GM12864 (cell line): Measurements from ENCODE around the gene NECTIN1.

Source experiments
- DNase-seq: peaks from one replicate; pipeline ENCODE4 v3.0.0-alpha.2; 2011; ENCODE audit warnings: low read depth
- H3K4me3 ChIP-seq: 2 replicates; pipeline ENCODE4 v1.5.1; 2011; ENCODE audit warnings: mild to moderate bottlenecking, low read depth, low read length, control low read depth
- TF ChIP-seq, protein P1 (sequence below): IDR thresholded peaks from 2 replicates; pipeline ENCODE4 v1.5.1; 2011; ENCODE audit warnings: low read depth, mild to moderate bottlenecking, moderate library complexity, low read length, control low read depth, inconsistent platforms; ENCODE audit errors: missing control alignments

The NECTIN1 gene

DNA sequence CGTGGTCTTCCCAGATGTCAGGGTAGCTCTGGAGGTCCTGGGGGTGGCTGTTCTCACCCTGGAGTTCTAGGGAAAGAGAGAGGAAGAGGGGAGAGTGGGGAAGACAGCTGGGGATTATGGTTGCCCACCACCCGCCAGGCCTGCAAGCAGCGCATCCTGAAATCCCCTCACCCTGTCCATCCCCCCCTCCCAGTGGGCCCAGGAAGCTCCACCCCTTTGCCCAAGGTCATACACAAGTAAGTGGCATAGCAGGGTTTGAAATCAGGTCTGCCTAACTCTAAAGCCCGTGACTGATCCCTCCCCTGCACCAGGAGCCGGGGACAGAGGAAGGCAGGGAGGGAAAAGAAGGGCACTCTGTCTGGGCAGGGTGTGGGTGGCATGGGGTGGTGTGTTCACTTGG is 105.3 kb downstream of the NECTIN1 start:
- TF ChIP-seq, protein P1, sequence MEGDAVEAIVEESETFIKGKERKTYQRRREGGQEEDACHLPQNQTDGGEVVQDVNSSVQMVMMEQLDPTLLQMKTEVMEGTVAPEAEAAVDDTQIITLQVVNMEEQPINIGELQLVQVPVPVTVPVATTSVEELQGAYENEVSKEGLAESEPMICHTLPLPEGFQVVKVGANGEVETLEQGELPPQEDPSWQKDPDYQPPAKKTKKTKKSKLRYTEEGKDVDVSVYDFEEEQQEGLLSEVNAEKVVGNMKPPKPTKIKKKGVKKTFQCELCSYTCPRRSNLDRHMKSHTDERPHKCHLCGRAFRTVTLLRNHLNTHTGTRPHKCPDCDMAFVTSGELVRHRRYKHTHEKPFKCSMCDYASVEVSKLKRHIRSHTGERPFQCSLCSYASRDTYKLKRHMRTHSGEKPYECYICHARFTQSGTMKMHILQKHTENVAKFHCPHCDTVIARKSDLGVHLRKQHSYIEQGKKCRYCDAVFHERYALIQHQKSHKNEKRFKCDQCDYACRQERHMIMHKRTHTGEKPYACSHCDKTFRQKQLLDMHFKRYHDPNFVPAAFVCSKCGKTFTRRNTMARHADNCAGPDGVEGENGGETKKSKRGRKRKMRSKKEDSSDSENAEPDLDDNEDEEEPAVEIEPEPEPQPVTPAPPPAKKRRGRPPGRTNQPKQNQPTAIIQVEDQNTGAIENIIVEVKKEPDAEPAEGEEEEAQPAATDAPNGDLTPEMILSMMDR = no peak
- no peak overlapping the region for H3K4me3 ChIP-seq
- no peak for DNase-seq

DNA sequence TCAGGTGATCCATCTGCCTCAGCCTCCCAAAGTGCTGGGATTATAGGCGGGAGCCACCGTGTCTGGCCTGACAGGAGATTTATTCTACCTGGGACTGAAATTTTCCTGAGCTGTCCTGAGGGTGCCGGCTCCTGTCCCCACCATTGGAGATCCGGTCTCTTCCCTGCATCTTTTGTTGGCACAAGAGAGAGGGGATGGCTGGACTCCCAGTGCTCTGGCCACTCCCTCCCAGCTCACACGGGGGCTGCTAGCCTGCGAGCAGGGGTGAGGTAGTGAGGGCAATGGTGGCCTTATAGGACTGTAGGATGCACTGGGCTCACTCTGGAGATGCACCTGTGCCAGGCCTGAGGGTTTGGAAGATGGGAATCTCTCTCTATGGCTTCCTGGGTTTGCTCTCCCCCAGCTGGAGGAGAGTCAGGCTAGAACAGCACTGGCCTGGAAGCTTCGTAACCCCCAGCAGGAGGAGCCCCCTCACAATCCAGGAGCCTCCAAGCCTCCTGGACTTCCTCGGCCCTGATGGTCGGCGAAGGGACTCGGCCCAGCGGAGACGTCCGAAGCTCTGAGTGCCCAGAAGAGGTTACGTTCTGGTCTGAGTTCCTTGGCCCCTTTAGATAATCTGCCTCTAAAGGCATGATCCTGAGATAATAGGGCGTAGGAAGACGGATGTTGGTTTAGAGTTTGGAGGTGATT is 106.4 kb downstream of the NECTIN1 start:
- TF ChIP-seq, protein P1 = no peak
- H3K4me3 ChIP-seq = no peak overlapping the region
- DNase-seq = no peak

DNA sequence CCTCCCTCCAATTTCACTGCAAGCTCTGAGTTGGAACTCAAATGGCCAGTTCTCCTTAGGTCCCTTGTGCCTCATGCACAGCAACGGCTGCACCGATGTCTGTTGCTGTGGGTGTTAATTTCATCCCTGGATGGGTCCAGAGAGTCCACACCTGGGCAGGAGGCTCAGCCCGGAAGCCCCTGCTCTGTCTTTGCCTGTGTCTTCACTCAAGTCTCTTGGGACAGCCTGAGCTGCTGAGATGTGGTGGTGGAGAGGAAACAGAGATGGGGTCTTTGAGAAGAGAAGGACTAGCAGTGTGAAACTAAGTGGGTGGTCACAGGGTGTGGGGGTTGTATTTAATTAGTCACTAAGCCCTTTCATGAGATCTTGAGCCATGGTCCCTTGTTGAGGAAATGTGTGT is 109.3 kb downstream of the NECTIN1 start:
- DNase-seq = no peak
- TF ChIP-seq, protein P1 = no peak

DNA sequence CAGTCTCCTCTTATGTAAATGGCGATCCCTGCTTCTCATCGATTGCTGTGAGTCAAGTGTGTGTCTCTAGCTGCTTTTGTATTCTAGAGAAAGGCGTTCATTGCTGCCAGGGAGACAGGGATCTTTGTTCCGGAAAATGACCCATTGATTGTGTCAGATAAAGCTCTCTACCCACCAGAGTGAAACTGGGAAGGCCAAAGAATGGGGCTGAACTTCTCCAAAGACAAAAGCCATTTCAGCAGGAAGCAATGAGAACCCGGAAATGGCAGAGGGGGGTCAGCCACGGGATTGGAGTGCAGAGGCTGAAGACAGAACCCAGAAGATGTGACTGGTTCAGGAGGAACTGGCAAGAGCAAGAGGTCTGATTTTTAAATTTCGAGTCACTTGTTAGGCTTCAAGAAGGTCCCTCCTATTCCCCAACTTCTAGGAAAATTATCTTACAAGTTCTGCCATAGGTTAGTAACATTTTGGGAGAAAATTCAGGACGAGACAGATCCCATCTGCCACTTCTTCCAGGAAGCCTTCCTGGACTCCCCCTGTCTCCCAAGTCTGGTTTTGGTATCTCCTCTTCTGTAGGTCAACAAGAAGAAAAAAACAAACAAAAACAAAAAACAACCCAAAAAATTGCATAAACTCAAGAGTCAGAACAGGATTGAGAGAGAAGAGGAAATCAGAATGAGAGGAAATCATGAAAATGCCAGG is 110.6 kb downstream of the NECTIN1 start:
- no peak for DNase-seq
- TF ChIP-seq, protein P1 = no peak
- no peak overlapping the region for H3K4me3 ChIP-seq

More for the DNA sequence above, 109.3 kb downstream of the NECTIN1 start:
- H3K4me3 ChIP-seq = no peak overlapping the region

DNA sequence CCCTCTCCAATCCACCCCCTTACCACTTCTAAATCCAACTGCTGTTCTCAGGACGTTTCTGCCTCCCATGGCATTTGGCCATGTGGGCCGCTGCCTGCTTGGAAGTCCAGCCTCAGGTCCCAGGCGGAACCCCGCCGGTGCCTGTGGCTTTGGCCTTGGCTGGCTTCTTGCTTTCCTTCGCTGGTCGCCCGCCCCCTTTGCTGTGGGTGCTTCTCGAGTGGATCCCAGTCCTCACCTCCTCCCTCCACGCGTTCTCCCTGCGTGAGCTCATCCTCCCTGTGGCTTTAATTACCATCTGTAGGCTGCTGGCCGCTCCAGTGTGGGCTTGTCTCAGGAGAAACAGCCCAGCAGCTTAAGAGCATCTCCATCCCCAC is 111.7 kb downstream of the NECTIN1 start:
- no peak overlapping the region for H3K4me3 ChIP-seq
- no peak for DNase-seq
- TF ChIP-seq, protein P1 = no peak

DNA sequence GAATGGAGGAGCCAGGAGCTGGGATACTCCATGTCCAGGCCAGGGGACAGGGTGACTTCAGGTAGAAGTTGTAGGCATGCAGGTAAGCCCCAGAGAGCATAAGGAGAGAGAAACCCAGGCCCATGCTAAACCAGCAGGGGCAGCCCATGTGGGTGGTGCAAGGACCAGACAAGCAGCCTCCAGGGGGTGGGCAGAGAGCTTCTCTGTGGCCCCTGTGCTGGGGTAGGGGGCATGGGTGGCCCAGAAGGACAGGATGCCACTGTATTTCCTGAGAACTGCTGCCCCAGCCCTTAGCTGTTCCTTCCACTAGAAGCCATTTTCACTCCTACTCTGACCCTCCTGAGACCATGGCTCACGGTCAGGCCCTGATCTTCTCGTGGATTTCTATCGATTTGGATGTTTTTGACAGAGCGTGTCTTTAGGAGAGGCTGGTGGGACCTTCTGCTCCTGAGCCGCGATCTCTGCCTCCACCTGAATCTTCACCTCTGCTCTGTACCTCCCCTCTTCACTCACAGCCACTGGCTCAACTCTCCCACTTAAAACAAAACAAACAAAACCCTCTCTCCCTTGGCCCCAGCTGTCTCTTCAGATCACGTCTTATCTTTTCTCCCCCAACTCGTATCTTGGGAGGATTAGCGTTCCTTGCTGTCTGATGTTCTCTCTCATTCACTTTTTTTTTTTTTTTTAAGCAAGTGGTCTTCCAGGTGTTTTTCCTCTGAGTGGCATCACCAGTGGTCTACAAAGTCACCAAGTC is 112.2 kb downstream of the NECTIN1 start:
- TF ChIP-seq, protein P1 = no peak
- no peak overlapping the region for H3K4me3 ChIP-seq
- no peak for DNase-seq
